Gastroesophageal sphincter (tissue), 4 donors: ENCODE measurements around the gene FAAP20. TPM values are rescaled to one million over a fixed set of nuclear protein-coding genes. Genes with fewer than 3 reads are reported as not detected.

Source experiments
- ATAC-seq: fragments of 150-250 bp; one replicate; pipeline ENCODE4 v1.9.1; 2016; ENCODE audit warnings: mild to moderate bottlenecking, moderate library complexity
- H3K27ac ChIP-seq, 4 donors: fragments of 200-600 bp; sonication (generic) in 3 of 4; 1 replicate in 3 of 4; 2 replicates in 1 of 4; pipeline ENCODE4 v1.5.1; 2016 to 2019
- H3K27me3 ChIP-seq: fragments of 200-600 bp; sonication (generic); one replicate; pipeline ENCODE4 v1.5.1; 2019
- H3K36me3 ChIP-seq, 2 donors: fragments of 200-600 bp; sonication (generic); one replicate each; pipeline ENCODE4 v1.5.1; 2019; ENCODE audit warnings: control low read depth in 1 of 2
- H3K4me1 ChIP-seq, 3 donors: fragments of 200-600 bp; sonication (generic); 1 replicate in 2 of 3; 2 replicates in 1 of 3; pipeline ENCODE4 v1.5.1; 2016 to 2019; ENCODE audit warnings: control low read depth in 2 of 3
- H3K4me3 ChIP-seq, 2 donors: fragments of 200-600 bp; sonication (generic); one replicate each; pipeline ENCODE4 v1.5.1; 2019; ENCODE audit warnings: mild to moderate bottlenecking in 1 of 2, moderate library complexity in 1 of 2
- H3K9me3 ChIP-seq, 3 donors: fragments of 200-600 bp; sonication (generic); one replicate each; pipeline ENCODE4 v1.5.1; 2017 to 2019; ENCODE audit warnings: control low read depth in 2 of 3
- CTCF ChIP-seq, 4 experiments: fragments of 200-600 bp in 2 of 4; fragments of 450-650 bp in 2 of 4; sonication (generic) in 1 of 4; IDR thresholded peaks; one replicate each; pipeline ENCODE4 v1.5.1; 2017 to 2019; ENCODE audit warnings: antibody characterized with exemption in 4 of 4, mild to moderate bottlenecking in 2 of 4, moderate library complexity in 2 of 4
- EP300 ChIP-seq: sonication (generic); formaldehyde crosslinking; IDR thresholded peaks from one replicate; pipeline ENCODE4 v1.6.1; 2017; ENCODE audit warnings: antibody characterized with exemption, mild to moderate bottlenecking
- POLR2A ChIP-seq, 2 donors: fragments of 450-650 bp; IDR thresholded peaks; one replicate each; pipeline ENCODE4 v1.6.1; 2017; ENCODE audit warnings: antibody characterized with exemption in 2 of 2, mild to moderate bottlenecking in 2 of 2, moderate library complexity in 1 of 2
- POLR2AphosphoS5 ChIP-seq: sonication (generic); formaldehyde crosslinking; IDR thresholded peaks from one replicate; pipeline ENCODE4 v1.6.1; 2017; ENCODE audit warnings: antibody characterized with exemption
- WGBS, 2 donors: methylation state at CpG; one replicate each; pipeline ENCODE4 v1.1.5; 2018; ENCODE audit warnings: low coverage in 1 of 2; 5-methylcytosine and 5-hydroxymethylcytosine counted together
- total RNA-seq, 4 donors: library from RNA; depleted of rRNA; stranded (reverse); fragments of >200 nt; gene quantifications; one replicate each; pipeline ENCODE4 v1.1.0, GENCODE V29; 2016

The FAAP20 gene
- total RNA-seq, 4 donors from 2014 or later, result 25.8 to 51.1 (median 43.3) TPM

GRCh38 chr1:2190491-2190976 is 4.0 kb downstream of the FAAP20 start:
- TF ChIP-seq POLR2A (IDR thresholded peaks at IDR 0.05) (no peak), POLR2AphosphoS5 (no peak), CTCF (IDR thresholded peaks at IDR 0.05) (no peak), EP300 (no peak)
- H3K27ac ChIP-seq, result peak overlapping the region; percentile 94 to 99 (median 96)
- H3K9me3 ChIP-seq, result no peaks in the 10 kb centered on the region
- peaks cover 0 to 15% of the 10 kb centered on the region in 2 donors for H3K36me3 ChIP-seq
- H3K4me1 ChIP-seq, result peaks cover 6 to 58% (median 42%) of the 10 kb centered on the region in 3 donors
- 20% methylated on average over 1 of the region's 19 CpGs; no CpG with 5 or more reads in 1 of the 2 donors for WGBS, 2 donors
- no peak for ATAC-seq
- H3K27me3 ChIP-seq, result no peaks in the 10 kb centered on the region
- H3K4me3 ChIP-seq, result peak overlapping the region; percentile 42 to 62

GRCh38 chr1:2189459-2190425 is 4.8 kb downstream of the FAAP20 start:
- peak; percentile 94 for ATAC-seq
- WGBS, 2 donors, result 0% methylated on average over 1 to 7 of the region's 65 CpGs
- Histone ChIP-seq H3K36me3 (peaks cover 0 to 23% of the 10 kb centered on the region in 2 donors), H3K27me3 (no peaks in the 10 kb centered on the region), H3K4me1 (peaks cover 6 to 53% (median 39%) of the 10 kb centered on the region in 3 donors), H3K9me3 (no peaks in the 10 kb centered on the region), H3K27ac (peak overlapping the region; percentile 94 to 99 (median 96)), H3K4me3 (peak overlapping the region; percentile 42 to 62)
- TF ChIP-seq POLR2AphosphoS5 (peak; percentile 95), CTCF (IDR thresholded peaks at IDR 0.05) (peak in 1 of 4 experiments; percentile 15), EP300 (peak; percentile 4), POLR2A (IDR thresholded peaks at IDR 0.05) (peak; percentile 85 to 89)

DNA sequence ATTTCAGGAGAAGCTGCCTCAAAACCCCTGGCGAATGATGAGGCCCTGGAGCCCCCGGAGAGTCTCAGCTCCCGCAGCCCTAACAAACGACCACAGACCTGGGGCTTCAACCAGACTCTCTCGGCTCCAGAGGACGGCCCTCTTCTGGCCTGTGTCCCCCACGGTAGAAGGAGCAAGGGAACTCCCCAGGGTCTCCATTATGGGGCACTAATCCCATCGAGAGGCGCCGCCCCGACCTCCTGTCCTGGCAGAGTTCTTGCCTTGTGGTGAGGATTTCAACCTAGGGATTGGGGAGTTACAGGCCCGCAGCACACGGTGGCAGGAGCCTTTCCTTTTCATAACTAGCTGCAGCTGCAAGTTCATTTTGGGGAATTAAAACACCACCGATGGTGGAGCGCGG is 6.2 kb downstream of the FAAP20 start:
- no CpG with 5 or more reads among the region's 16 CpGs for WGBS, 2 donors
- Histone ChIP-seq H3K36me3 (peaks cover 0 to 37% of the 10 kb centered on the region in 2 donors), H3K9me3 (no peaks in the 10 kb centered on the region), H3K27ac (peak overlapping the region in 1 of 4 donors; percentile 99), H3K4me3 (no peak overlapping the region), H3K27me3 (no peaks in the 10 kb centered on the region), H3K4me1 (peaks cover 6 to 43% (median 32%) of the 10 kb centered on the region in 3 donors)
- TF ChIP-seq POLR2A (IDR thresholded peaks at IDR 0.05) (no peak), POLR2AphosphoS5 (no peak), CTCF (IDR thresholded peaks at IDR 0.05) (no peak), EP300 (no peak)
- ATAC-seq, result no peak

GRCh38 chr1:2187619-2188018 is 7.0 kb downstream of the FAAP20 start:
- peaks cover 6 to 36% (median 25%) of the 10 kb centered on the region in 3 donors for H3K4me1 ChIP-seq
- no peak for ATAC-seq
- WGBS, 2 donors, result 20% methylated on average over 1 of the region's 13 CpGs; no CpG with 5 or more reads in 1 of the 2 donors
- no peaks in the 10 kb centered on the region for H3K9me3 ChIP-seq
- H3K36me3 ChIP-seq, result peaks cover 0 to 37% of the 10 kb centered on the region in 2 donors
- no peak overlapping the region for H3K4me3 ChIP-seq
- TF ChIP-seq EP300 (no peak), POLR2A (IDR thresholded peaks at IDR 0.05) (no peak), POLR2AphosphoS5 (no peak), CTCF (IDR thresholded peaks at IDR 0.05) (no peak)
- H3K27ac ChIP-seq, result peak overlapping the region in 1 of 4 donors; percentile 99
- no peaks in the 10 kb centered on the region for H3K27me3 ChIP-seq
